Stimulated activated CD8-positive, alpha-beta memory T cell treated with anti-CD3 and anti-CD28 coated beads, Interleukin-7, amount 100 ng/mL, for 48 hours (primary cell): Measurements from ENCODE around the gene POLR1F.
"Not testable (repeated sequence)": the region's sequence is repeated elsewhere in the genome, so short reads cannot be mapped to it uniquely, and the experiment has no call there.

Experiments used
- DNase-seq, 2 donors: peaks; one replicate each; pipeline ENCODE4 v3.0.0-alpha.2; 2020; ENCODE audit warnings: low read depth in 1 of 2; ENCODE audit errors: extremely low read depth in 1 of 2

POLR1F gene

DNA sequence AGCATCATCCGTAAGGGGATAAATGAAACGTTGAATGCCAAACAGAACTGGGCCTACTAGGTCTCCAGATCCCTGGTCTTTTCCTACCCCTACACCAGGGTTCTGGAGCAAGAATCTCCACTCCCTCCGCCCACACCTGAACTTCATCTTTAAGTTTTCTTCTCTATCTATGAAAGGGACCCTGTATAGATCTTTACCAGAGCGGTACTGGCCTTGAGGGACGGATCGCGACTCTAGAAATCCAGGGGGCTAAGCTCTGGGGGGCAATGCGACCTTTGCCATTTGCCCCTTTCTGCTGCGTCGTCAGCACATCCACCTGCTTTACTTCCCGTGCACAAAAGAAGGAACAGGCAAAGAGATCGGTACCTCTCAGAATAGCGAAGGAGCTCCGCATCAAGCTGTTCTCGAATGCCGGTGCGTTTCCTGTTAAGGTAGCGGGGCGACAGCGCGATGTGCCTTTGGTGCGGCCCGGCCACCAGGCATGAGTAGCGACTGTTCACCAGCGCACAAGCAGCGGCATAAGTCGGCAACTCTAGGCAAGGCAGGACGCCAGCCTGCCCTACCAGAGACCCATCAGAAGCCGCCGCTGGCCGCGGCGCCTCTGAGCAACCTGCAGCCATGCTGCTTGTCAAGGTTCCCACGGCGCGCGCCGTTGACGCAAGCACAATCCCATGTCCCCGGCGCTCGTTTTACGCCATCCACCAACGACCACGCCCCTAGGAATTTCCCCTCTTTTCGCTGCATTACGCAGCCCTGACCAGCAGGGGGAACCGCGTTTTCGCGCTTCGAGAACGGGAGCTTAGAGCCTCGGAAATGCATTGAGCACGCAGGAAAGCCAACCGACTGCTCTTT lies at the start of gene POLR1F:
Gene POLR1F (minus strand): TSS at position 641 of the 852 bp plus-strand sequence. CDS start 21 bp downstream, at position 620.
- peak; percentile 79 to 83 for DNase-seq

DNA sequence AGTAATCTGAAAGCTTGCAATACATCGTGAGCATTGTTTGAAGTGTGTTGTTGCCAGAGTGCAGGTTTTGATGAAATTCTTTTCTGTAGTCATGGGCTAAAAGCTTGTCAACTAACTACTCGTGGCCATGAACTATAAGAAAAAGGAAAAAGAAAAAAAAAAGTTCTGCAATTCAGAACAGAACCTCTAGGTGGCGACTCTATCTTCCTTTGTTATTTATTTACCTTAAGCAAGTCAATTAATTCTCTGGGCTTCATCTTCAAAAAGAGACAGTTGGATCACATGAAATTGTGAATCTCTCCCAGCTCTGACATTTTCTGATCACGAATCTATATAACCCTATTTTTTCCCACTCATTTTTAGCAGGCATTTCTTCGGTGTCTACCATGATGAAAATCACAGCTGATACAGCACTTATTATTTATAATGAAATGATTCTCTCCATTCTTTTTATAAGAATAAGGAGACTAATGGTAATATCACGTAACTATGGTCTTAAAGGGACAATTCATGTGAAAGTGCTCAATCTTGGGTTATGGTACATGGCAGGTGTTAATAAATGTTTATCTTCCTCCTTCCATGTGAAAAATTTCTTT lies 45.8 kb upstream of the POLR1F start:
- DNase-seq: no peak

DNA sequence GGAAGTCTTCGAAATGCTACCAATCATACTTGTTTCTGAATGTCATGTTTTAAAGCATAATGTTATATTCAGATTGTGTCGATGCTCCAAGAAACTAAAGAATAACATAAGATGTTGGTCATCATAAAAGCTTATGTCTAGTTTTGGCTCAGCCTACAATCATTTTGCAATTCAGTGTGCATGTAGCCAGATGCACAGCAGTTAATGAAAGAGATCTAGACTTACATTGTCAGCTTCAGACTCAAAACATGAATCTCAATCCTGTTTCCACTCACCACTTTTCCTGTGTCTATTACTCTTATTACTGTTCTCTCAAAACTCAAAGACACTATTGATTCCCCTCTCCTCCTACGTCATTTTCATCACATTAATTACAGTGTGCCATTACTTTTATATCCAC lies 43.2 kb upstream of the POLR1F start:
- no peak for DNase-seq

DNA sequence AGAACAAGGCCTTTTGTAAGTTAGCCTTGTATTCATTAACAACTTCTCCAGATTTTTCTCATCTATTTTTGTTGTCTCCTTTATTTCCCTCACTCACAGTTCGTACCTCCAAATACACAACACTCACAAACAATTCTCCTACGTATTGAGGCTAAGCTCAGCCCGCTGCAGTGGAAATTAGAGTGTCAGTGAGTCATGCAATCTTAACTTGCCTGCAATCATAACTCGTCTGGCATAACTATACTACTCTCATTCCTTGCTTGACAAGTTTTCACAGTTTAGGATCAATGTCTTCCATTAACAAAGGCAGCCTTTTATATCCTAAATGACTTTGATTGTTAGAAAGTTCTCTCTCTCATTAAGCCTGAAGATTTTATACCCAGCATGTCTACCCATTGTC lies 40.8 kb upstream of the POLR1F start:
- no peak for DNase-seq

DNA sequence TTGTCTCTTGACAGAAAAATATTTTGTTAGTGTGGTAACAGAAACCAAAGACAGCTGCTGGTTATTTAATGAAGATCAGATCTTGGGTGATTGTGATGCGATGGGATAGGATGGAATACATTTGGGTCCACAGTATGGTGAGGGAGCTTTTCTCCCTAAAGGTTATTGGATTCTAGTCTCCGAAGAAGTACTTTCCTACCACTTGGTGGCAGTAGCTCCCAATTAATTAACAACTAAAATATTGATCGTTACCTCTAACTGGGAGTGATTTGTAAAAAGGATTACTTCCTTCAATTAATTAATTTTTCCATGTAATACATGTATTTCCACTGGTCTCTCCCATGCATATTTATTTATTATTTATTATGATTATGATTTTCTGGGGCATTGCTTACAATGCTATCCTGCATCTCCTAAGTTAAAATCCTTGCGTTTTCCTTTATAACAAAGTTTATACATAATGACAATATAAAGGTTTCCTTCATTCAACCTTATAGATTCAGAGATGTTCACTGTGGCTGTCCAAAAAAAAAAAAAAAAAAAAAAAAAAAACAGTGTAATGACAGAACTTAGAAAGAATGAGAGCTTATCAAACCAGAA lies 39.0 kb upstream of the POLR1F start:
- no peak for DNase-seq

- no peak for DNase-seq
Observed at GRCh38 chr7:19744075-19744474, 35.2 kb upstream of the POLR1F start.

GRCh38 chr7:19728716-19729115 lies 19.9 kb upstream of the POLR1F start:
- DNase-seq: no peak

DNA sequence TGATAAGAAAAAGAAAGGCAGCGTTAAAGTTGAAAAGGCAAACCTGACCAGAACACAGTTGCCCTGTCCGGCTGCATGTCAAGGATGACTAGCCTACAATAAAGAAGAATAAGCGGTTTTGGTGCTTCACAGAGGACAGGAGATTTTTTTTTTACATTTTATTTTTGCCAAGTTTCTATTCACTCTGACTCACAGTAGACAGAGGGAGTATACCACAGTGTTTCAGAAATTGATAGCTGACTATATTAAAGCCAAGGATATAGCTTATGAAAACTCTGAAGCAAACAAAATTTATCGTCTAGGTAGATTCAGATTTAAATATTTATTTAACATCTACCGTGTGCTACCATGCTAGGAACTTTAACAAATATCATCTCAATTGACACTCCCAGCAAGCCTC lies 16.9 kb upstream of the POLR1F start:
- DNase-seq: no peak

DNA sequence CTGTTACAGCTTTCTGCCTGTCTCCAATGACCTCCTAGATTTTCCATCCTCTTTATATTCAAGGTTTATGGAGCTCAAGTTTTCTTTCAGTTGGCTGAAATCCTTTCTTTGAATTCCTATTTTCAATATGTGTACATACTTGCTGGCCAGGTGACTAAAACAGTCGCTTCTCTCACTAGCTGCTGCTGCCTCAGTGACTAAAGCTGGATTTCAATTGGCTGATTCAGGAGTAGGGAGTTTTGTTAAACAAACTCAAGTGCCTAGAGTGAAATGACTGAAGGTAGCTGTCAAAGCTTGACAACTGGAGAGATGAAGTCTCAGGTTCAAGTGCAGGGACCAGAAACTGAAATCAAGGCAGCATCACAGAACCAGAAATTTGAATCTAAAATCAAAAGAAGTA lies 6.7 kb upstream of the POLR1F start:
- no peak for DNase-seq

DNA sequence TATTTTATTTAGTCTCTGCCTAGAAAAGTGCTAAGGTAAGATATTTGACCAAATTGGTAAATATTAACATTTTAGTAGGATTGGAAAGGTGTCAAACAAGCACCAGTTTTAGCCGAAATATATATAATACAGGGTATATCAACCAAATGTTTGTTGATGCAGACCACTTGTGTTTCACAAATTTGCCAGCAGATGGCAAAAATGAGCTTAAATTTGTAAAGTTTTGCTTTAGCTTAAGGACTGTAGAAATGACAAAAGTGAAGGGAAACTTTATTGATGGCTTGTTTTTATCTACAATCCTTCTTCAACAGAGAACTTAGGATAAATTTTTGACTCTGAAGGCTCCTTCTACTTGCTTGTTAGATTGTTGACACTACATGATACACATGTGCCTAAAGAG lies 4.8 kb upstream of the POLR1F start:
- DNase-seq: no peak

DNA sequence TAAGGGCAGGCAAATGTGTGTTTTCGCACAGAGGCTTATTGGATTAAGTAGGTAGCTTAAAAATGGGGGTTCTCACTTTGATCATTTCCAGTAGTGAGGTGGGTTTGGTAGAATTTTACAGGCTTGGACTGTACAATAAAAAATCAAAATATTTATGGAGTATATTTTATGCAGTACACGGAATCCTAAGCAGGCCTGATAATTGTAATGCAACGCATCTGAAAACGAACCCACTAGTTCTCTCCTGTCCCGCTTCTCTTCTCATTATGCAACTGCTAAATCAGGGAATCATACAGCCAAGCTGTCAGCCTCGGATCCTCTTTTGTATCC lies 377 bp upstream of the POLR1F start:
- no peak for DNase-seq

DNA sequence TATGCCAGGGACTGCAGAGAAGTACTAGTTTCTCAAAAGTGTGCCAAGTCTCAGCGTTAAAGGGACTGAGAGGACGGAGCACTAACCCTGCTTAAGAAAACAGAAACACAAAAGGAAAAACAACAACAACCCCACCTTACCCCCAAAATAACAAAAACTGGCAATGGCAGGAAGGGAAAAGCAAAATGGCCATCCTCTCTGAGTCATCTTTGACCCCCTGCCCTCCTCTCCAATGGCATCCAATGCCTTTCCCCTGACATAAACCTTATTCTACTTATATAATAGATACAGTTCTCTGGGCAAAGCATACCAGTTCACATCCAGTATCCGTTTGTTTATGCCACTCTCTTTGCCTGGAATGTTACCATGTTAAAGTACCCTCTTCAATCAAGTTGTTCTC lies 1.6 kb downstream of the POLR1F start:
- no peak for DNase-seq

DNA sequence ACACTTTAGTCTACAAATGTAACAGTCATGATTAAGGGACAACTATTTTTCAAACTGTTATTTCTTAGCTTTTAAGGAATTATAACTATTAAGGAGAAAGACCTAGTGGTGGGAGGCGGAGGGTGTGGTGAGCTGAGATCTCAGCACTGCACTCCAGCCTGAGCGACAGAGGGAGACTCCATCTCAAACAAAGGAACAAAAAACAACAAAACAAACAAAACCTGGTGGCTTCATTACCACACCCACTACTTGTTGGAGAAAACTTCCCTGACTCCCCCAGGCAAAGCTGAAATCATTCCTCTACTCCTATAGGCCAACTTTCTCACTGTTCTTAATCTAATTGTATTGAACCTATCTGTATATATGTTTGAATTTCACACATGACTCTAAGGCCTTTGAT lies 3.2 kb downstream of the POLR1F start:
- DNase-seq: no peak

- no peak for DNase-seq
Observed at GRCh38 chr7:19701471-19701870, 7.4 kb downstream of the POLR1F start.

GRCh38 chr7:19700936-19701335 lies 7.9 kb downstream of the POLR1F start:
- no peak for DNase-seq

DNA sequence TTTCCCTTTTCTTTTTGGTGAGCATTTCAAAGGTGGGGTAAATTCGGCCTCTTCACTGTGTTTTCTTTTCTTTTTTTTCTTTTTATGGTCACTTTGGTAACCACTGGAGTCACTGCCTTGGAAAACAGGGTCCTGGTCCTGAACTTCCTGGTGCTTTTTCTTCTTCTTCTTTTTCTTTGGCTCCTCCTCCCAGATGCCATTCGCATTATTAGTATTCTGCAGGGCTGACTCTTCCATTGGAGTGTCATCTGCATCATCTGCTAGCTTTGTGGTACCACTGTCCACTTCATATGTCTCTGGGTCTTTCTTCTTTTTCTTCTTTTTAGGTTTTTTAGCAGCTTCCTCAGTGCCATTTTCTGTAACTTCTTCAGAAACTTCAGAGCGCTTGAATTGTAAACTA lies 10.5 kb downstream of the POLR1F start:
- DNase-seq: no peak

DNA sequence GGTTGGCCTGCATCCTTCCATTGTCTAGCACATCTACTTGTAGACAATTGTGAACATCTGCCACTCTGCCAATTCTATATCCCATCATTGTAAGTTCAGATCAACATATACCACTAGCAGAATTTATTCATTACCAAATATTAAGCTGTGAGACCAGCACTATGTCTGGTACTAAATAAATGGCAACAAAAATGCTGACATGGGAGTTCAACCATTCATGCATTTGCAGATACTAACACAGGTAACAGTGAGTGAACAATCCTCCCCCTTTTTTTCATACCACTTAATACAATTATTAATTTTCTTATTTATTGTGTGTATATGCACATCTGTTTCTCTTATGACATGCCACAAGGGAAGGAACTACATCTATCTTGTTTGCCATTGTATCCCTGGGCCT lies 11.9 kb downstream of the POLR1F start:
- DNase-seq: no peak

DNA sequence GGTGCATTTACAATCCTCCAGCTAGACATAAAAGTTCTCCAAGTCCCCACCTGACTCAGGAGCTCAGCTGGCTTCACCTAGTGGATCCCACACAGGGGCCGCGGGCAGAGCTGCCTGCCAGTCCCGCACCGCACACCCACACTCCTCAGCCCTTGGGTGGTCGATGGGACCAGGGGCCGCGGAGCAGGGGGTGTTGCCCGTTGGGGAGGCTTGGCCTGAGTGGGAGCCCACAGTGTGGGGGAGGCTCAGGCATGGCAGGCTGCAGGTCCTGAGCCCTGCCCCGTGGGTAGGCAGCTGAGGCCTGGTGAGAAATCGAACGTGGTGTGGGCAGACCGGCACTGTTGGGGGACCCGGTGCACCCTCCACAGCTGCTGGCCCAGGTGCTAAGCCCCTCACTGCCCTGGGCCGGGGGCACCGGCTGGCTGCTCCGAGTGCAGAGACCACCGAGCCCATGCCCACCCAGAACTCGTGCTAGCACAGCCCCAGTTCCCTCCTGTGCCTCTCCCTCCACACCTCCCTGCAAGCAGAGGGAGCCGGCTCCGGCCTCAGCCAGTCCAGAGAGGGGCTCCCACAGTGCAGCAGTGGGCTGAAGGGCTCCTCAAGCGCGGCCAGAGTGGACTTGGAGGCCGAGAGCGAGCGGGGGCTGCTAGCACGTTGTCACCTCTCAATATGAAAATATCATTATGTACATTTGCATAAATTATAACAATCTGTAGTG lies 16.6 kb downstream of the POLR1F start:
- DNase-seq: no peak

GRCh38 chr7:19690736-19691135 lies 18.1 kb downstream of the POLR1F start:
- DNase-seq: no peak

DNA sequence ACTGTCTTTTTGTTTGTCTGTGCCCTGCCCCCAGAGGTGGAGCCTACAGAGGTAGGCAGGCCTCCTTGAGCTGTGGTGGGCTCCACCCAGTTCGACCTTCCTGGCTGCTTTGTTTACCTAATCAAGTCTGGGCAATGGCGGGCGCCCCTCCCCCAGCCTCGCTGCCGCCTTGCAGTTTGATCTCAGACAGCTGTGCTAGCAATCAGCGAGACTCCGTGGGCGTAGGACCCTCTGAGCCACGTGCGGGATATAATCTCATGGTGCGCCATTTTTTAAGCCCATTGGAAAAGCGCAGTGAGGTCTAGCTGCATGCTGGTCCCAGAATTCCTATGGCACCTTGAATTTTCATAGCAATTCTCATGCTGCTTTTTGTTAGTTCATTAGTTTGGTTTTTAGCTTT lies 19.7 kb downstream of the POLR1F start:
- DNase-seq: not testable (repeated sequence)

GRCh38 chr7:19681596-19681995 lies 27.2 kb downstream of the POLR1F start:
- no peak for DNase-seq

DNA sequence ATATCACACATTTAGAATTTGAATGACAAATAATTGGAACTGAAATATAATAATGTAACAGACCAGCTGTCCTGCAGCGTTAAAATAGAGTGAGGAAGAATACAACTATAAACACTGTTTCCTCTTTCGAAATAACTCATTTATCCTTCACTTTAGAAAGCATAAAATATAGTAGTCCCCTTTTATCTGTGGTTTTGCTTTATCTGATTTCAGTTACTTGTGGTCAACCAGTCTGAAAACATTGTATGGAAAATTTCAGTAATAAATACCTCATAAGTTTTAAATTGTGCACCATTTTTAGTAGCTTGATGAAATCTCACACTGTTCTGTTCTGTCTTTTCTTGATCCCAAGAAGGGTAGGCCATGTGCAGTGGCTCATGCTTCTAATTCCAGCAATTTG lies 31.7 kb downstream of the POLR1F start:
- no peak for DNase-seq
